HUES6 (cell line): ENCODE measurements around the gene PSMA6.

Source experiments
- H3K27ac ChIP-seq: 2 replicates; pipeline ENCODE4 v1.7.0; 2013; ENCODE audit warnings: low read depth, mild to moderate bottlenecking, low read length, inconsistent platforms
- H3K27me3 ChIP-seq: 2 replicates; pipeline ENCODE4 v1.6.1; 2013; ENCODE audit warnings: low read length; ENCODE audit not compliant: control insufficient read depth, insufficient read depth
- H3K36me3 ChIP-seq: 2 replicates; pipeline ENCODE4 v1.6.1; 2013; ENCODE audit warnings: low read length; ENCODE audit not compliant: control insufficient read depth, insufficient read depth
- H3K4me1 ChIP-seq: 2 replicates; pipeline ENCODE4 v1.6.1; 2013; ENCODE audit warnings: low read length; ENCODE audit not compliant: control insufficient read depth, insufficient read depth
- H3K4me3 ChIP-seq: 2 replicates; pipeline ENCODE4 v1.5.1; 2013; ENCODE audit warnings: low read depth, low read length
- H3K9ac ChIP-seq: one replicate; pipeline ENCODE4 v1.6.1; 2013; ENCODE audit warnings: mild to moderate bottlenecking, low read length
- H3K9me3 ChIP-seq: 2 replicates; pipeline ENCODE4 v1.6.1; 2013; ENCODE audit warnings: low read depth, low read length; ENCODE audit not compliant: control insufficient read depth, insufficient read depth

The PSMA6 gene

DNA sequence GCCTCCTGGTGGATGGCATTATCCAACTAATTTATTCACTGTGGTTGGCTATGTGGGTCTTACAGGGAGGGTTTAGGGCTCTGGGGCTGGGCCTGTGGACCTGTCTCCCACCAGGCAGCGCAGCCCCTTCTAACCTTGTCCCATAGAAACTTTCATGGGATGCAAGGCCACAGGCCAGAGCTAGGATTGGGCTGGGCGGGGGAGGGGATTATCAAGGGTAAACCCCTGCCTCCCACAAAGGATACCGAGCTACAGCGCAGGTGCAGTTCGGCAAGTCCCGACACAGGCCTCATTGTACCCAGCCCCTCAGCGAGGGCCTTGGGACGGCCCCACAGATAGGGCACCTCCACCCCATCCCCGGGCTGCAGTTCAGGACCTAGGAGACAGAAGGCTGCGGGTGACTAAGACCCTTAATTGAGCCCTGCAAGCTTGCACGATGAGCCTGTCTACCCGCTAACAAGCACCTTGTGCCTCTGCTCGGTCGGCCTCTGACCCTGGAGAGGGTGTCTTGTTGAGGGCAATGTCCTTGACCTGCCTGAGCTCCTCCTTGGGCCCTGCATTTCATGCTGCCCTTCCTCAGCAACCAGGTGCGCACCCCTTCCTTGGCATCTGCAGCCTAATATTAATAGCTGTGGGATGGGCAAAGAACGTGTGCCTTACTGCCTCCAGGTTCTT is 46.7 kb downstream of the PSMA6 start:
- no peaks in the 10 kb centered on the region for H3K27me3 ChIP-seq
- H3K4me1 ChIP-seq = peaks cover 46% of the 10 kb centered on the region
- H3K4me3 ChIP-seq = no peak overlapping the region
- H3K9me3 ChIP-seq = no peaks in the 10 kb centered on the region
- H3K36me3 ChIP-seq = no peaks in the 10 kb centered on the region
- no peak overlapping the region for H3K9ac ChIP-seq
- no peak overlapping the region for H3K27ac ChIP-seq

- Histone ChIP-seq H3K36me3 (no peaks in the 10 kb centered on the region), H3K4me1 (peaks cover 41% of the 10 kb centered on the region), H3K27ac (no peak overlapping the region), H3K9ac (no peak overlapping the region), H3K27me3 (no peaks in the 10 kb centered on the region), H3K4me3 (no peak overlapping the region), H3K9me3 (no peaks in the 10 kb centered on the region)
These were observed 47.7 kb downstream of the PSMA6 start for GRCh38 chr14:35339761-35340406.

DNA sequence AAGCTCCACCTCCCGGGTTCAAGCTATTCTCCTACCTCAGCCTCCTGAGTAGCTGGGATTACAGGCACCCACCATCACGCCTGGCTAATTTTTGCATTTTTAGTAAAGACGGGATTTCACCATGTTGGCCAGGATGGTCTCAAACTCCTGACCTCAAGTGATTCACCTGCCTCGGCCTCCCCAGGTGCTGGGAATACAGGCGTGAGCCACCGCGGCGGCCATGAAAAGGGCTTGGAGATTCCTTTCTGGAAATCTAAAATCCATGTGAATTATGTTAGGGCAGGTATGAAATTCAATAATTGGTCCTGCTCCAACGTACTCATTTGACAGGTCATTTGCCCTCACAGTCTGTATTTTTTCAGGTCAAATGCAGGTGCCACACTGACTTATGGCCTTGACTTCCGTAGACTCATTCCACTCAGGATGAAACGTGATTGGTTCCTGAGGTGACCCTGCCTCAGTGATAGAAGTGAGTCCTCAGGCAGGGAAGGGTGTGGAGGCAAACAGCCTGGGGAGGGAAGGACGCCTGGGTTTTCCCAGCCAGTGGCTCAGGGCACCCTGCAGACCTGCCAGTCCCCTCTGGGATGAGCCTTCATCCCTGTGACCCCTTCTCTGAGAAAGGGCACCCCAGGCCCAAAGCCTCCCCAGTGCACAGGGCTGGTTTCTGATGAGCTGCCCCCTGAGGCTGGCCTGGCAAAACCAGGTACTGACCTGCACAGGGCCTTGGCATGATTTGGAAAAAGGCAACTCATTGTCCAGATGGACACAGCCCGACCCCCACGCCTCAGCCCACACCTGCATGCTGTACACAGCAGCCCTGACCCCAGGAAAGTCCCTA is 48.7 kb downstream of the PSMA6 start:
- Histone ChIP-seq H3K27me3 (no peaks in the 10 kb centered on the region), H3K27ac (no peak overlapping the region), H3K9me3 (no peaks in the 10 kb centered on the region), H3K9ac (no peak overlapping the region), H3K4me1 (peaks cover 39% of the 10 kb centered on the region), H3K4me3 (no peak overlapping the region), H3K36me3 (no peaks in the 10 kb centered on the region)

DNA sequence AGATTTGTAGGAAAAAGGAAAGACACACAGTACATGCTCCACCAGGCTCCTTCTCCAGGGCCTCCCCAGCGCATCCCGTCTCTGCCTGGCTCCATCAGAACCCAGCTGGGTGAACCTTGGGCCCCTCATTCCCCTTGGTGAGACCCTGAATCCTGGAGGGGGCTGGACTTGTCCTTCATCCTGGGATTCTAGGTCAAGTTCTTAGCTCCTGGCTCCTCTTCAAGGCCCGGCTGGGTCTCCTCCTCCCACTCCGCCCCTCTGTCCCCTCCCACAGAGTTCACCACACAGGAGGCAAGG is 49.2 kb downstream of the PSMA6 start:
- H3K9me3 ChIP-seq = no peaks in the 10 kb centered on the region
- H3K9ac ChIP-seq = no peak overlapping the region
- H3K4me3 ChIP-seq = no peak overlapping the region
- H3K4me1 ChIP-seq = peaks cover 34% of the 10 kb centered on the region
- H3K27me3 ChIP-seq = no peaks in the 10 kb centered on the region
- no peak overlapping the region for H3K27ac ChIP-seq
- no peaks in the 10 kb centered on the region for H3K36me3 ChIP-seq

GRCh38 chr14:35341751-35342488 is 49.7 kb downstream of the PSMA6 start:
- Histone ChIP-seq H3K4me1 (peaks cover 31% of the 10 kb centered on the region), H3K27ac (peak overlapping the region; percentile 41; the same call in 1 of the 2 replicates), H3K9me3 (no peaks in the 10 kb centered on the region), H3K27me3 (no peaks in the 10 kb centered on the region), H3K36me3 (no peaks in the 10 kb centered on the region), H3K4me3 (no peak overlapping the region), H3K9ac (no peak overlapping the region)

- no peak overlapping the region for H3K27ac ChIP-seq
- peaks cover 31% of the 10 kb centered on the region for H3K4me1 ChIP-seq
- no peaks in the 10 kb centered on the region for H3K27me3 ChIP-seq
- no peak overlapping the region for H3K9ac ChIP-seq
- no peak overlapping the region for H3K4me3 ChIP-seq
- no peaks in the 10 kb centered on the region for H3K36me3 ChIP-seq
- no peaks in the 10 kb centered on the region for H3K9me3 ChIP-seq
These were observed 50.4 kb downstream of the PSMA6 start for GRCh38 chr14:35342489-35343010.

GRCh38 chr14:35343702-35344101 is 51.5 kb downstream of the PSMA6 start:
- Histone ChIP-seq H3K27me3 (no peaks in the 10 kb centered on the region), H3K9me3 (no peaks in the 10 kb centered on the region), H3K36me3 (no peaks in the 10 kb centered on the region), H3K27ac (no peak overlapping the region), H3K9ac (no peak overlapping the region), H3K4me3 (no peak overlapping the region), H3K4me1 (peaks cover 30% of the 10 kb centered on the region)

GRCh38 chr14:35344107-35344807 is 52.1 kb downstream of the PSMA6 start:
- H3K4me3 ChIP-seq = no peak overlapping the region
- H3K27ac ChIP-seq = no peak overlapping the region
- peaks cover 30% of the 10 kb centered on the region for H3K4me1 ChIP-seq
- no peak overlapping the region for H3K9ac ChIP-seq
- H3K36me3 ChIP-seq = no peaks in the 10 kb centered on the region
- H3K9me3 ChIP-seq = no peaks in the 10 kb centered on the region
- H3K27me3 ChIP-seq = no peaks in the 10 kb centered on the region

- H3K36me3 ChIP-seq = no peaks in the 10 kb centered on the region
- H3K9ac ChIP-seq = no peak overlapping the region
- H3K27me3 ChIP-seq = no peaks in the 10 kb centered on the region
- peaks cover 31% of the 10 kb centered on the region for H3K4me1 ChIP-seq
- no peak overlapping the region for H3K4me3 ChIP-seq
- H3K27ac ChIP-seq = peak overlapping the region; percentile 3; the same call in 1 of the 2 replicates
- H3K9me3 ChIP-seq = no peaks in the 10 kb centered on the region
These were observed 54.6 kb downstream of the PSMA6 start for GRCh38 chr14:35346738-35347322.
